PC-9 (cell line): ENCODE measurements around the gene DUSP14. TPM values are rescaled to one million over a fixed set of nuclear protein-coding genes. Genes with fewer than 3 reads are reported as not detected.

Experiments
- BruUV-seq: library from RNA; stranded (reverse); fragments of 400-500 nt; replicated peaks from 2 replicates; lab custom pipeline; 2021; lab: Mats Ljungman, UMichigan
- CTCF ChIA-PET: fragments of 300-600 bp; sonication (Branson Sonifier 250); formaldehyde crosslinking; loops from one replicate; lab custom pipeline; 2022; ENCODE audit warnings: antibody characterized with exemption; lab: Charles Lee
- POLR2A ChIA-PET: fragments of 300-600 bp; sonication (Branson Sonifier 250); formaldehyde crosslinking; loops from one replicate; lab custom pipeline; 2022; ENCODE audit warnings: antibody characterized with exemption; ENCODE audit not compliant: unreplicated experiment; lab: Charles Lee
- DNase-seq, 2 experiments: peaks; one replicate each; pipeline versions ENCODE4 v3.0.0 to v3.0.0-alpha.2; 2015 to 2022; ENCODE audit warnings: mixed read lengths in 1 of 2
- H2AFZ ChIP-seq: fragments of 200-600 bp; sonication (generic); 2 replicates; pipeline ENCODE4 v1.8.1; 2017; ENCODE audit warnings: antibody characterized with exemption
- H3F3A ChIP-seq: fragments of 200-600 bp; sonication (generic); 2 replicates; pipeline ENCODE4 v1.8.1; 2017; ENCODE audit warnings: antibody characterized with exemption, mild to moderate bottlenecking, low read depth; ENCODE audit not compliant: insufficient read depth
- H3K27ac ChIP-seq: fragments of 200-600 bp; sonication (generic); 2 replicates; pipeline ENCODE4 v1.6.1; 2016; ENCODE audit warnings: mixed run types
- H3K27me3 ChIP-seq: fragments of 200-600 bp; sonication (generic); 2 replicates; pipeline ENCODE4 v1.6.1; 2016; ENCODE audit warnings: low read depth, mixed run types; ENCODE audit not compliant: insufficient read depth
- H3K36me3 ChIP-seq: fragments of 200-600 bp; sonication (generic); 2 replicates; pipeline ENCODE4 v1.6.1; 2016; ENCODE audit warnings: low read depth, mixed run types
- H3K4me1 ChIP-seq: fragments of 200-600 bp; sonication (generic); replicated peaks from 2 replicates; pipeline ENCODE4 v1.6.1; 2016; ENCODE audit warnings: mixed run types; ENCODE audit not compliant: insufficient read depth
- H3K4me2 ChIP-seq: fragments of 200-600 bp; sonication (generic); 2 replicates; pipeline ENCODE4 v1.6.1; 2017; ENCODE audit warnings: mixed run types
- H3K4me3 ChIP-seq: fragments of 200-600 bp; sonication (generic); 2 replicates; pipeline ENCODE4 v1.6.1; 2016; ENCODE audit warnings: mixed run types
- H3K79me2 ChIP-seq: fragments of 200-600 bp; sonication (generic); 2 replicates; pipeline ENCODE4 v1.6.1; 2017; ENCODE audit warnings: low read depth, mixed run types
- H3K9me2 ChIP-seq: fragments of 200-600 bp; sonication (generic); 2 replicates; pipeline ENCODE4 v1.8.1; 2017; ENCODE audit warnings: mild to moderate bottlenecking; ENCODE audit not compliant: insufficient read depth
- H3K9me3 ChIP-seq: fragments of 200-600 bp; sonication (generic); 2 replicates; pipeline ENCODE4 v1.8.1; 2016; ENCODE audit warnings: low read depth; ENCODE audit not compliant: insufficient read depth
- H4K20me1 ChIP-seq: fragments of 200-600 bp; sonication (generic); 2 replicates; pipeline ENCODE4 v1.8.1; 2017; ENCODE audit not compliant: insufficient read depth
- EZH2 ChIP-seq: fragments of 200-600 bp; sonication (generic); IDR thresholded peaks from 2 replicates; pipeline ENCODE4 v1.8.0; 2017; ENCODE audit warnings: antibody characterized with exemption, low read depth
- intact Hi-C: fragments of 100-400 bp; cut with micrococcal nuclease; formaldehyde crosslinking; loops from one replicate; pipeline ENCODE4 v1.10.0; 2022; ENCODE audit not compliant: unreplicated experiment
- total RNA-seq: library from RNA; stranded (reverse); gene quantifications from 2 replicates; pipeline ENCODE4 v1.2.3, GENCODE V29; 2021
- TF ChIP-seq, protein P1 (sequence below): fragments of 200-600 bp; sonication (generic); conservative IDR thresholded peaks from 2 replicates; pipeline ENCODE4 v1.6.1; 2017; ENCODE audit warnings: mixed run types, antibody characterized with exemption, mild to moderate bottlenecking, moderate library complexity

Gene DUSP14
- total RNA-seq, 1 experiment from 2014 or later, result 23.3 TPM

DNA sequence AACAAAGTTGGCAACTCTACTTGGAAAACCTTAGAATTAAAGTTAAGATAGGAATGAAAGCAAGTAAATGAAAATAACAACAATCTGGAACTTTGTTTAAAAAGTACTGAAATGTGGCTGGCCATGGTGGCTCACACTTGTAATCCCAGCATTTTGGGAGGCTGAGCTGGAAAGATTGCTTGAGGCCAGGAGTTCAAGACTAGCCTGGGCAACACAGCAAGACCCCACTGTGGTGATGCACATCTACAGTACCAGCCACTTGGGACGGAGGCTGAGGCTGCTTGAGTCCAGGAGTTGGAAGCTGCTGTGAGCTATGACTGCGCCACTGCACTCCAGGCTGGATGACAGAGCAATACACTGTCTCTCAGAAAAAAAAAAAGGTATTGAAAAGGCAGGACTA is 67.8 kb downstream of the DUSP14 start:
- H3F3A ChIP-seq, result no peaks in the 10 kb centered on the region

DNA sequence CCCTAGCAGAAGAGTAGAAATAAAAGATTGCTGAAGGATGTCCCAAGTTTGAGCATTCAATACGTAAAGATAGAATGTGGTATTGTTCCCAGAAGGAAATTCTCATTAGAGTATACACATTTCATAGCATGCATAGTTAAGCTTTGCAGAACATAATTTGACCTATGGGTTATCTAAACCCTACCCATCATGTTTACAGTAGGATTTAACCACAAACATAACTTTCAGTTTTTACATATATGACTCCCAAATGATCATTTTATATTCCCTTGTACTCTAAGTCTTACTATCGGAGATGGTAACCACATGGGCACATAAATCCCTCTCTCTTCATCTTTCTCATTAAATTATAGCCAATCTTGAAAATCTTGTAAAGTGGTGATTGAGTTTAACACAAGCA is 68.6 kb downstream of the DUSP14 start:
- Histone ChIP-seq H3K4me2 (no peak overlapping the region), H4K20me1 (peaks cover 3% of the 10 kb centered on the region; the same call in 1 of the 2 replicates), H3K4me1 (no peaks in the 10 kb centered on the region), H3K36me3 (peaks cover 14% of the 10 kb centered on the region; the same call in 1 of the 2 replicates), H3K9me2 (no peaks in the 10 kb centered on the region), H3K4me3 (no peak overlapping the region), H3K27me3 (no peaks in the 10 kb centered on the region), H2AFZ (no peak overlapping the region), H3F3A (no peaks in the 10 kb centered on the region), H3K9me3 (no peaks in the 10 kb centered on the region), H3K27ac (no peak overlapping the region), H3K79me2 (no peaks in the 10 kb centered on the region)
- no peak for DNase-seq
- intact Hi-C loops, result no loop called here
- POLR2A ChIA-PET, result no interaction called here
- CTCF ChIA-PET, result no interaction called here
- TF ChIP-seq, protein P1, sequence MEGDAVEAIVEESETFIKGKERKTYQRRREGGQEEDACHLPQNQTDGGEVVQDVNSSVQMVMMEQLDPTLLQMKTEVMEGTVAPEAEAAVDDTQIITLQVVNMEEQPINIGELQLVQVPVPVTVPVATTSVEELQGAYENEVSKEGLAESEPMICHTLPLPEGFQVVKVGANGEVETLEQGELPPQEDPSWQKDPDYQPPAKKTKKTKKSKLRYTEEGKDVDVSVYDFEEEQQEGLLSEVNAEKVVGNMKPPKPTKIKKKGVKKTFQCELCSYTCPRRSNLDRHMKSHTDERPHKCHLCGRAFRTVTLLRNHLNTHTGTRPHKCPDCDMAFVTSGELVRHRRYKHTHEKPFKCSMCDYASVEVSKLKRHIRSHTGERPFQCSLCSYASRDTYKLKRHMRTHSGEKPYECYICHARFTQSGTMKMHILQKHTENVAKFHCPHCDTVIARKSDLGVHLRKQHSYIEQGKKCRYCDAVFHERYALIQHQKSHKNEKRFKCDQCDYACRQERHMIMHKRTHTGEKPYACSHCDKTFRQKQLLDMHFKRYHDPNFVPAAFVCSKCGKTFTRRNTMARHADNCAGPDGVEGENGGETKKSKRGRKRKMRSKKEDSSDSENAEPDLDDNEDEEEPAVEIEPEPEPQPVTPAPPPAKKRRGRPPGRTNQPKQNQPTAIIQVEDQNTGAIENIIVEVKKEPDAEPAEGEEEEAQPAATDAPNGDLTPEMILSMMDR, result no peak
- TF ChIP-seq EZH2, result no peak
- BruUV-seq, result no TSS peak

More for the DNA sequence above, 67.8 kb downstream of the DUSP14 start:
- BruUV-seq, result no TSS peak
- Histone ChIP-seq H3K4me3 (no peak overlapping the region), H2AFZ (no peak overlapping the region), H3K36me3 (peaks cover 17% of the 10 kb centered on the region), H4K20me1 (peaks cover 2% of the 10 kb centered on the region; the same call in 1 of the 2 replicates), H3K79me2 (no peaks in the 10 kb centered on the region), H3K9me3 (no peaks in the 10 kb centered on the region), H3K27me3 (no peaks in the 10 kb centered on the region), H3K4me2 (no peak overlapping the region), H3K27ac (no peak overlapping the region), H3K4me1 (no peaks in the 10 kb centered on the region), H3K9me2 (no peaks in the 10 kb centered on the region)
- intact Hi-C loops, result no loop called here
- DNase-seq, result no peak
- TF ChIP-seq, protein P1, result no peak
- TF ChIP-seq EZH2, result no peak
- CTCF ChIA-PET, result no interaction called here
- POLR2A ChIA-PET, result no interaction called here

DNA sequence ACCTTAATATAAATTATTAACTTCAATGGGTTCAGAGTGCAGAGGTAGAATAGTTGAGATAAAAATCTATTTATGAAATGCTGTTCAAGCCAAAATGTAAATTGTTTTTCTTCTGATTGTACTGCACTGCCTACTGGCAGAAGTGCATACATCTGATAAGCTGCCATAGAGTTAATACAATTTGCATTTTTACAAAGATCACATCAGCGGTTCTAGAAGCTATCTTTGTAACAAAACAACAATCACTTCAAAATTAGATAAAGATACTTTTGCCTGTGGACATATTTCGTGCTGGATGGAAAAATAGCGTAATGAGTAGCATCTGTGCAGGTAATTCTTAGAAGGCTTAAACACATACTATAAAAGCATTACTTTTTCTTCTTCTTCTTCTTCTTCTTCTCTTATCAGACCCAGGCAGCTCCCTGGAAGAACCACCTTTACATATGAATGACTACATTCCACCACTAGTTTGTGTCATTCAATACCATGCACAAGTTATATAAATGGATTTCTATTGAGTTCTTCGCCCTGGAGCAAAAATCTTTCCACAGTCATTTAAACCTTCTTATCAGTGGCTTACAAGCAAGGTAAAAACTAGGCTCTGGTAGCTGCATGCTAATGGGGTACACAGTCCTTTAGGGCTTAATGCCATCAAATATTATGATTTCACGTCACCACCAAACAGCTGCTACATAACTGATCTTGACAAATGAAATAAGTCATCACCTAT is 72.5 kb downstream of the DUSP14 start:
- POLR2A ChIA-PET, result no interaction called here
- no peak for DNase-seq
- no TSS peak for BruUV-seq
- no peaks in the 10 kb centered on the region for H3K9me2 ChIP-seq
- no peaks in the 10 kb centered on the region for H3K9me3 ChIP-seq
- no peaks in the 10 kb centered on the region for H3K4me1 ChIP-seq
- H3K27me3 ChIP-seq, result no peaks in the 10 kb centered on the region
- H3K4me3 ChIP-seq, result no peak overlapping the region
- intact Hi-C loops, result no loop called here
- peaks cover 21% of the 10 kb centered on the region; the same call in 1 of the 2 replicates for H3K36me3 ChIP-seq
- H3F3A ChIP-seq, result no peaks in the 10 kb centered on the region
- peaks cover 3% of the 10 kb centered on the region; the same call in 1 of the 2 replicates for H4K20me1 ChIP-seq
- no peak overlapping the region for H3K4me2 ChIP-seq
- CTCF ChIA-PET, result no interaction called here
- H3K79me2 ChIP-seq, result no peaks in the 10 kb centered on the region
- H2AFZ ChIP-seq, result no peak overlapping the region
- H3K27ac ChIP-seq, result no peak overlapping the region
- TF ChIP-seq EZH2, result no peak
- TF ChIP-seq, protein P1, result no peak

Other genes starting within 250 kb of the DUSP14 start
- gene C17orf78, start 113.9 kb upstream of the DUSP14 start, total RNA-seq, result not detected in 2 replicates
- 125 and 185 TPM in 2 replicates for gene ACACA, start 83.1 kb upstream of the DUSP14 start, total RNA-seq
- gene TADA2A, start 83.0 kb upstream of the DUSP14 start, total RNA-seq, result 24.6 and 25.2 TPM in 2 replicates
- 18.7 and 28.9 TPM in 2 replicates for gene SYNRG, start 119.5 kb downstream of the DUSP14 start, total RNA-seq
- 23.5 and 31.8 TPM in 2 replicates for gene DDX52, start 153.6 kb downstream of the DUSP14 start, total RNA-seq